ENCODE data around the gene SPARCL1.
"Not testable (repeated sequence)": the region's sequence is repeated elsewhere in the genome, so short reads cannot be mapped to it uniquely, and the experiment has no call there.

The SPARCL1 gene

DNA sequence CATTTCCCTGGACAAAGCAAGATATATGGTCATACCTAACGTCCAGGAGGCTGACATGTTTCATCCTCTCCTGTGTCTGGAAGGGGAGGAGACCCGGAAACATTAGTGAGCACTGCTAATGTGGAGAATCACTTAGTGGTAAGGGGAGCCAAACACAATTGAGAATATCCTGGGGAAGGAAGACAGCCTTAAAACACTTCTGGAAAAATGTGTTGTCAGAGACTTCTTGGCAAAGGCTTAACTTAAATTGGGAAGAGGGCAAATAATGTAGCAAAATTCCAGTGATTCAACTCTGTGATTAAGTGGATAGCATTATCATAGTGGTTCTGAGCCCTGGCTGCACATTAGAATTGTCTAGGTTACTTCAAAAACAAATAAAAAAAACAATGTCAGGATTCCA lies 39.5 kb downstream of the SPARCL1 start:
- TF ChIP-seq, protein P1, sequence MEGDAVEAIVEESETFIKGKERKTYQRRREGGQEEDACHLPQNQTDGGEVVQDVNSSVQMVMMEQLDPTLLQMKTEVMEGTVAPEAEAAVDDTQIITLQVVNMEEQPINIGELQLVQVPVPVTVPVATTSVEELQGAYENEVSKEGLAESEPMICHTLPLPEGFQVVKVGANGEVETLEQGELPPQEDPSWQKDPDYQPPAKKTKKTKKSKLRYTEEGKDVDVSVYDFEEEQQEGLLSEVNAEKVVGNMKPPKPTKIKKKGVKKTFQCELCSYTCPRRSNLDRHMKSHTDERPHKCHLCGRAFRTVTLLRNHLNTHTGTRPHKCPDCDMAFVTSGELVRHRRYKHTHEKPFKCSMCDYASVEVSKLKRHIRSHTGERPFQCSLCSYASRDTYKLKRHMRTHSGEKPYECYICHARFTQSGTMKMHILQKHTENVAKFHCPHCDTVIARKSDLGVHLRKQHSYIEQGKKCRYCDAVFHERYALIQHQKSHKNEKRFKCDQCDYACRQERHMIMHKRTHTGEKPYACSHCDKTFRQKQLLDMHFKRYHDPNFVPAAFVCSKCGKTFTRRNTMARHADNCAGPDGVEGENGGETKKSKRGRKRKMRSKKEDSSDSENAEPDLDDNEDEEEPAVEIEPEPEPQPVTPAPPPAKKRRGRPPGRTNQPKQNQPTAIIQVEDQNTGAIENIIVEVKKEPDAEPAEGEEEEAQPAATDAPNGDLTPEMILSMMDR (conservative IDR thresholded peaks at IDR 0.05) = no peak
- no peak overlapping the region for H3K27ac ChIP-seq

DNA sequence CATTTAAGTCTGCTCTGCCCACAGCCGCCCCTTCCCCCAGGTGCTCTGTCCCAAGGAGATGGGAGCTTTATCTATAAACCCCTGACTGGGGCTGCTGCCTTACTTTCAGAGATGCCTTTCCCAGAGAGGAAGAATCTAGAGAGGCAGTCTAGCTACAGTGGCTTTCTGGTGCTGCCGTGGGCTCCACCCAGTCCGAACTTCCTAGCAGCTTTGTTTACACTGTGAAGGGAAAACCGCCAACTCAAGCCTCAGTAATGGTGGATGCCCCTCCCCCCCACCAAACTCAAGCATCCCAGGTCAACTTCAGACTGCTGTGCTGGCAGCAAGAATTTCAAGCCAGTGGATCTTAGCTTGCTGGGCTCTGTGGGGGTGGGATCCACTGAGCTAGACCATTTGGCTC lies 40.5 kb downstream of the SPARCL1 start:
- not testable (repeated sequence) for H3K27ac ChIP-seq

- not testable (repeated sequence) for H3K27ac ChIP-seq
These were observed 45.9 kb downstream of the SPARCL1 start for GRCh38 chr4:87483247-87483646.

- H3K27ac ChIP-seq = no peak overlapping the region
- TF ChIP-seq, protein P1 (conservative IDR thresholded peaks at IDR 0.05) = no peak
These were observed 47.8 kb downstream of the SPARCL1 start for GRCh38 chr4:87481377-87481776.

DNA sequence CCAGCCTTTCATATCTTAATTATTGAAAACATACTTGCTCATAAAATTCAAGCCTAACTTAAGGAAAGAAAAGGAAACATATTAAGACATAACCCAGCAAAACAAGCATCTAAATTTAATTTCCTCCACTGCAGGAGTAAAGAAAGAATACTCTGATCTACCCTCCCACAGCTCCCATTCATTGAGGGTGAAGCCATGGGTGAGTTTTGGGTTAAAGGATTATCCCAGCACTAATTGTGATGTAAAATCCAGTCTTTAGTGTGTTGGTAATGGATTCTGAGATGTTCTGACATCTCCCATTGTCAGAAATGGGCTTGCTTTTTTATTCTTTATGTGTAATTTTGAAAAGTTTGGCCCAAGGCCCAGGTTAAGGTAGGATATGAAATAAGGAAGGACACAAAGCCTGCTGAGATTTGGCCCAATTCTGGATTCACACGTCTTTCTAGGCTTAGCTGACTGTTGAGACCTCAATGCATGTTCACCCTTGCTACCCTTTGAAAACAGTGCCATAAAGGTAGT lies 50.4 kb downstream of the SPARCL1 start:
- no peak overlapping the region for H3K27ac ChIP-seq
- TF ChIP-seq, protein P1 (conservative IDR thresholded peaks at IDR 0.05) = no peak

- TF ChIP-seq, protein P1 (conservative IDR thresholded peaks at IDR 0.05) = no peak
- H3K27ac ChIP-seq = no peak overlapping the region
These were observed 52.2 kb downstream of the SPARCL1 start for GRCh38 chr4:87476934-87477333.

GRCh38 chr4:87469390-87469789 lies 59.8 kb downstream of the SPARCL1 start:
- no peak overlapping the region for H3K27ac ChIP-seq
- TF ChIP-seq, protein P1 (conservative IDR thresholded peaks at IDR 0.05) = no peak

DNA sequence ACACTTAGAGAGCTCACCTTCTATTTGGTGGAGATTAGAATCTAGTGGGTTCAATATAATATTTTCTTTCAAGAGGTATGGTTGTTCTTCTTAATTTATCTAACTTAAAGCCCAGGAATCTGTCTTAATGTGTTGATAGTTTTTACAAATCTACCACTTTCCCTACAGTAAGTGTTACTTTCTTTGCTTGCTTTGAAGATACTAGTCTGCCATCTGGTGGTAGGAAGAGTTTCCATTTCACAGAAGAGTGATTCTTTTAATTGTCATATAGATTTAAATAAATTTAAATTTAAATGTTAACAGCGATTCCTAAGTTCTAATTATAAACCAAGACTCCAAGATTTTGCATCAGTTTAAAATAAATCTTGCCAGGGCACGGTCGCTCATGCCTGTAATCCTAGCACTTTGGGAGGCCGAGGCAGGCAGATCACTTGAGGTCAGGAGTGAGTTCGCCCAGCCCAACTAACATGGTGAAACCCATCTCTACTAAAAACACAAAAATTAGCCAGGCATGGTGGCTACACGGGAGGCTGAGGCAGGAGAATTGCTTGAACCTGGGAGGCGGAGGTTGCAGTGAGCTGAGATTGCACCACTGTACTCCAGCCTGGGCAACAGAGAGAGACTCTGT lies 63.3 kb downstream of the SPARCL1 start:
- TF ChIP-seq, protein P1 (conservative IDR thresholded peaks at IDR 0.05) = peak; percentile 85
- H3K27ac ChIP-seq = no peak overlapping the region

DNA sequence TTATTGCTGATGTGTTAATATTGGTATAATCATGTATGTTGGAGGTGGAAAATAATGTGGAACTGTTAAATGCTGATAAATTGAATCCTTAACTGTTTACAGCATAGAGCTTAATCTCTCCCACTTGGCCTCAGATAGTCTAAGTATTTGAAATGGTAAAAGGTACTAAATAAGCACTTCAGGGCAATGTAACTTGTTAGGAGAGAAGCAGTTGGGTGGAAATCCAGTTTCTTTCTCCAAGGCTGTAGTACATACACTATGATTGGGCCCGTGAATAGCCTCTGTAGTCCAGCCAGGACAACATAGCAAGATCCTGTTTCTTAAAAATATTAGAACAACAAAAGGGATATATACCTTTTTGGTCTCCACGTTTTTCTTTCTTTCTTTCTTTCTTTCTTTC lies 67.1 kb downstream of the SPARCL1 start:
- TF ChIP-seq, protein P1 (conservative IDR thresholded peaks at IDR 0.05) = no peak
- H3K27ac ChIP-seq = no peak overlapping the region

Measured in VCaP (cell line).